ENCODE measurements around the gene NDUFB10. TPM values are rescaled to one million over a fixed set of nuclear protein-coding genes. Genes with fewer than 3 reads are reported as not detected.
A peak's percentile ranks its signal among the peaks of the same experiment; 100 is the strongest.

The NDUFB10 gene
- polyA plus RNA-seq, 4 donors: 129 to 144 (median 136) TPM

DNA sequence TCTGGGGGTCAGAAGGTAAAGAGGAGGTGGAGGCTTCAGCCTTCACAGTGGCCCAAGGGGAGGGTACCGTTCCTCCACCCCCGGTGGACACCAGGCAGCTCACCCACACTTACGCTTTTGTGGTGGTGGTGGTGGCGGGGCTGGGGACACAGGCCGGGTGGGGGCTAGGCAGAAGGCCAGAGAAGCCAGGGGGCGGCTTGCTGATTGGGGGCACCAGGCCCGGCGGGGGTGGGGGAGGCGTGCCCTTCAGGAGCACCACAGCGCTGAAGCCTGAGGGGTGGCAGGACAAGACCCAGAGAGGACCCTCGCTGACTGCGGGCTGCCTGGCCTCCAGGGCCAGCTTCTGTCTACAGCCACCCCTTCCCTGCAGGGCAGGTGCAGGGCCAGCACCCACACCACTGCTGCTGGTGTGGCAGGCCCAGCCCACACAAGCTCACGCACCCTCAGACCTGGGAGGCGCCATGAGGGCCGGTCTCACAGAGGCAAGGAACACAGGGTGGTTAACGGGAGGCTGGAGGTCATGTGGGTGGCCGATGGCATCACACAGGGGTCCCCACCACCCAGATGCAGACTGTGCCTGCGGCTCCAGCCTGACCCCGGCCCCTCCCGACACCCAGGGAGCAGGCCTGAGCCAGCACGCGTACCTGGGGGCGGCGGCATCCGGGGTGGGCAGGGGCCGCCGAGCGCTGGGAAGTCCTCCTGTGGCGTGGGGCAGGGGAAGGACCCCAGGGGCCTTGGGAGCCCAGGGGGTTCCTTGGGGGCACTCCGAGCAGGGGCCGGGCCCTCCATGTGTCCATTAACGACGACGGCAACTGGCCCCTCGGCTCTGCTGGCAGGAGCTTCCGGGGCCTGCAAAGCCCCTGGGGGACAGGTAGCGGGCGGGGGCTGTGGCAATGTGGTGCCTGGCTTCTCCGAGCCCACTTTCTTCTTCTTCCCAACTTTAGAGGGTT lies 39.8 kb downstream of the NDUFB10 start:
- DNase-seq (ENCODE audit: low read depth in 4 of 4, low spot score in 2 of 4): no peak

DNA sequence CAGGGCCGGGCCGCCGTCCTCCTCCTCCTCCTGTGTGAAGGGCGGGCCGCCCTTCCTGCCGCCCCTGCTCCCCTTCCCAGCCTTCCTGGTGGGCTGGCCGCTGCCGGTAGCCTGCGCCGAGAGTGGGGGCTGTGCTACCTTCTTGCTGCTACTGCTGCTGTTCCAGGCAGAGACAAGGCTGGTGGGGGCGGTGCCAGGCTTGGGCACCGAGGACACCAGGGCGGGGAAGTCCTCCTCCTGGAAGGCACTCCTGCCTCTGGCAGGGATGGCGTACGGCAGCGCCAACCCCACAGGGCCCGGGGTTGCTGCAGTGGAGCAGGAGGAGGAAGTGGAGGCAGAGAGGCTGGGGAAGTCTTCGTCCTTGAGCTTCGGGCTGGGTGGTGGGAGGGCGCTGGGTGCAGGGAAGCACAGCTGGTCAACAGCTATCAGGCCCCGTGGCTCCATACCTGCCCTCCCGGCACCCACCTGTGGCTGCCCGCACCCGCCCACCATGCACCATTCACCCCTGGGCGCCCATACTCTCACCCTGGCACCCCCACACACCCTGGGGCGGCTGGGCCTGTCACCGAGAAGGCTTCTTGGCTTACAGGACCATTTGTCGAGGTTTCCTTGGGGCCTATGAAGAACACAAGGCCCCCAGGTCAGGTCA lies 40.7 kb downstream of the NDUFB10 start:
- DNase-seq (ENCODE audit: low read depth in 4 of 4, low spot score in 2 of 4): no peak

DNA sequence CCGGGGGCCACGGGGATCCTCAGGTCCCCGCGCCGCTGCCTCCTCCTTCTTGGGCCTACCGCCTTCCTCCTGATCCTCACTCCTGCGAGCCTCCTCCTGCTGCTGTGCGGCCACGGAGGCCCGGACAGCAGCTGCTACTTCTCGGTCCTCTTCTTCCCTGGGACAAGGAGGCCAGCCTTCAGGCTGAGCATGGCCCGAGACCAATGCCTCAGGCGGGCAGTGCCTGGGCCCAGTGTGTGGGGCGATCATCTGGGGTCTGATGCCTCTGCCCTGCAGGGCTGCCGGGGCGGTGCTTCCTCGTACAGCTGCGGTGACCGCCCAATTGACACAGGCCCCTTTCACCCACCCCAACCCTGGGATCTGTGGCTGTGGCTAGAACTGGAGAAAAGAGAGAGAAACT lies 41.7 kb downstream of the NDUFB10 start:
- no peak for DNase-seq (ENCODE audit: low read depth in 4 of 4, low spot score in 2 of 4)

DNA sequence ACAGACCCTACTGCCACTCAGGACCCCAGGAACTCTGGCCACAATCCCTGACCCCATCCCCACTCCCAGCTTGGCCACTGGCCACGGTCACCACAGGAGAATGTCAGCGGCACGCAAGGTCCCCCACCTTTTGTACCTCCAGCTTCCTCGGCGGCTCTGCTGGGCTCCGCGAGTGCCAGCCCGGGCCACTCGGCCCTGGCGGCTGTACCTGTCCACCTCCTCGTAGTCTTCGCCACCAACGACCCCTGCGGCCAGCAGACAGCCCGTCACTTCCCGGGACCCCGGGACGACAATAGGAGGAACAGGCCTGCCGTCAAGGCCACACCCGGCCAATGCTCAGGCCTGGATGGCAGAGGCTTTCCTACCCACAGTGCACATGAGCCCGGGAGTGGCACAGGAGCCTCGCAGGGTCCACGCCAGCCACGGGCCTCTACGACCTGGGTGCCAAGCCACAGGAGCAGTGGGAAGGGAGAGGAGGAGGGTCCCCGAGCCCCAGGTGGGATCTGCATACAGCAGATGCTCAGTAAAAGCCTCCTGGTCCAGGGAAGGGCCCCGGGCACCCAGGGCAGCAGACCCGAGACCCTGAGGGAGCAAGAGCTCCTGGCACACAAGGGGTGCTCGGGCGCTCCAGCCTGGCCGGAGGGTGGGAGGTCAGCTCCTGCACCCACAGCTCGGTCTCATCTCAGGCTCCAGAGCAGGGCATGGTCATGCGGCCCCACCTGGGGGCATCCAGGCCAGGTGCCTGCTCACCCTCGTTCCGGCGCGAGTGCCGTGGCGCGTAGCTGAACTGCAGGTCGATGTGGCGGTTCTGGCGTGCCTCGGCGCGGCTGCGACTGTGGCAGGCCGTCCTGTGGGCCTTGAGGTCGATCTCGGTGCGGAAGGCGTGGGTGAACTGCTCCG lies 42.4 kb downstream of the NDUFB10 start:
- no peak for DNase-seq (ENCODE audit: low read depth in 4 of 4, low spot score in 2 of 4)

DNA sequence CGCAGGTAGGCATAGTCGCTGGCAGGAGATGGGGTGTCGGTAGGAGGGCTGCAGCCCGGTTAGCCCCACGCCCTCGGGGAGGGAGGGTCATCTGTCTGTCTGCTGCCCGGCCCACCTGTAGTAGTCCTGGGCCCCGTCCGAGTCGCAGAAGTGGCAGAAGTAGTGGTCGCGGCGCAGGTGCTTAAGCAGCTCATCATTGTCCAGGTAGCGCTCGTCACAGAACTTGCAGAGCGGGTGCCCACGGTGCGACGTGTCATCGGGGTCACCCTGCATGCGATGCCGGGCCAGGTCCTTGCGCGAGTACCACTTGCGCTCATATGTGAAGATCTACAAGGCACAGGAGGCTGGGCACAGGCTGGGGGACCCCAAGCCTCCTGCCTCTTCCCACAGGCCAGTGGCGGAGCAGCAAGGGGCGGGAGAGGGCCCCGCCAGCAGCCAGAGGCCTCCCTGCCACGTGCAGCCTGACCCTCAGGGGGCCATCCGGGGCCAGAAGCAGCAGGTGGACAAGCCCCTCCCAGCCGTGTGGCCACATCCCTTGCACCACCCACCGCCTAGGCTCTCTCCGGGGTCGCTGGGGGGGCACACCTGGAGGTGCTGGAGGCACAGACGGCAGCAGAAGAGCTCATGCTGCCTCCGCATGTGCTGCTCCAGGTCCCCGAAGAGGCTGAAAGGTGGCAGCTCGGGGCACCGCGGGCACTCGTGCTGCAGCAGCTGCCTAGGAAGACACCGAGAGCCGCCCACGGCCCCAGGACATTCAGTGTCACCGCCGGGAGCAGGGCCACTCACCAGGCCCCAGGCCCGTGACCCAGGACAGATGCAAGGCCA lies 43.3 kb downstream of the NDUFB10 start:
- no peak for DNase-seq (ENCODE audit: low read depth in 4 of 4, low spot score in 2 of 4)

DNA sequence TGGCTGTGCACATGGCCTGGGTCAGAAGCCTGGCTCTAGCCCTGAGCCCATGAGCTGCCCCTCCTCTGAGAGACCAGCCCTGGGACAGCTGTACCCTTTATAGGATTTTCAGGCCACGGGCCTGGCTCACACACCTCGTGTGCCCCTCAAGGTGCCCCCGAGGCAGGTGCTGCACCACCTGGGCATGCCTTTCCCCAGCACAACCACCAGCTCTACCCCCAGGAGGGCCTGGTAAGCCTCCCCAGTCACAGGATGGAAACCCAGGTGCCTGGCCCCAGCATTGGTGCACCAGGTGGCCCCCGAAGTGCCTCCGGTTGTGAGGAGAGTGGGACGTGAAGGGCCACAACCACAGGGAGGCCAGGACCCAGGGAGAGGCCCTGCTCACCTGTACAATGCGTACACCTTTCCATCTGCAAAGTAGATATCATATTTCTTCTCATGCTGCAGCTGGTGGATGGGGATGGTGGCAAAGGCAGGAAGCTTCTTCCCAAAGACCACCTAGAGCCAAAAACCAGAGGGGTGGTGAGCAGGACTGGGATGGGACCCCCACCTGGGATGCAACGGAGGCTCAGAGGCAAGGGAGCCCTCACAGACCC lies 44.0 kb downstream of the NDUFB10 start:
- DNase-seq (ENCODE audit: low read depth in 4 of 4, low spot score in 2 of 4): no peak

- peak in 1 of 4 donors; percentile 61 for DNase-seq (ENCODE audit: low read depth in 4 of 4, low spot score in 2 of 4)
These were observed 44.7 kb downstream of the NDUFB10 start for GRCh38 chr16:2003827-2004641.

DNA sequence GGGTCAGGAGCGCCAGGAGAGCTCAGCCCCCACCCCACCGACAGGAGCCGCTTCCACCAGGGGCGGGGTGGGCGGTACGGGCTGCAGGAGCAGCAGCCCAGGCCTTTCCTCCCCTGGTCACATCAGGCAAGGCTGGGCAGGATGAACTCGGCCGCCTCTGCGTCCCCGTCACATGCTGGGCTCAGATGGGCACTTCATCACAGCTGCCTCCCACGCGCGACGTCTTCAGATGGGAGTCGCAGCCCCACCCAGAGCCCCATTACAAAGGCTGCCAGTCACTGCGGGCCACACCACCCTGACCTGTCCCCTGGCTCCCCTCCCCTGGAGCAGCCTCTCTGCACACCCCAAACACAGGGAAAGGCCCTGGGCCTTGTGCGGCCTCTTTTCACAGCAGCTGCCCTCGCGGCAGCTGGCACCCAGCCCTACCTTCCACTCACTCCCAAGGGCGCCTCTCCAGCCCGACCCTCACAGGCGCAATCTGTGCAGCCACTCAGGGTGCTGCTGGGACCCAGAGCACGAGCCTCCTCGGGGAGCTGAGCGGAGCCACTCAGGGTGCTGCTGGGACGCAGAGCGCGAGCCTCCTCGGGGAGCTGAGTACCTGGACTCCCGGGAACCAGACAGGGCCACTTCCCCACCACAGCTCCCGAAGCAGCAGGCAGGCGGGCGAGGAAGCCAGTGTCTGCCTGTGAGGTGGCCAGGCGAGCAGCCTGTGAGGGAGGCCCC lies 45.6 kb downstream of the NDUFB10 start:
- no peak for DNase-seq (ENCODE audit: low read depth in 4 of 4, low spot score in 2 of 4)

DNA sequence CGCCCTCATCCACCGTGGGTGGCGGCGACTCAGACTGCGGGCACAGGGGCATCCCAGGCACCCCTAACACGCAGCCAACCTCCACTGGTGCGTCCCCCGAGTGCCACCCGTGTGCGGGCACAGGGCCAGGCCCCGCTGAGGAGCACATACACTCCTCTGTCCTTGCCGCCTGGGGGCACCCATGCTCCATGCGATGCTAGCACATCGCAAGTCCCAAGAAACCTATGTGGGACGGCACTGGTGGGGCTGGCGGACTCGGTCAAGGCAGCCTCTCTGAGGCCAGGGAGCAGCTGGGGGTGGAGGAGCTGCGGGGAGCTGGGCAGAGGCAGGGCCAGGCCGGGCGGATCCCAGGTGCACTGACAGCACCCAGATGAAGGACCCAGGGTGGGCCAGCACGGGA lies 46.3 kb downstream of the NDUFB10 start:
- no peak for DNase-seq (ENCODE audit: low read depth in 4 of 4, low spot score in 2 of 4)

GRCh38 chr16:2006317-2006716 lies 47.0 kb downstream of the NDUFB10 start:
- DNase-seq (ENCODE audit: low read depth in 4 of 4, low spot score in 2 of 4): no peak

DNA sequence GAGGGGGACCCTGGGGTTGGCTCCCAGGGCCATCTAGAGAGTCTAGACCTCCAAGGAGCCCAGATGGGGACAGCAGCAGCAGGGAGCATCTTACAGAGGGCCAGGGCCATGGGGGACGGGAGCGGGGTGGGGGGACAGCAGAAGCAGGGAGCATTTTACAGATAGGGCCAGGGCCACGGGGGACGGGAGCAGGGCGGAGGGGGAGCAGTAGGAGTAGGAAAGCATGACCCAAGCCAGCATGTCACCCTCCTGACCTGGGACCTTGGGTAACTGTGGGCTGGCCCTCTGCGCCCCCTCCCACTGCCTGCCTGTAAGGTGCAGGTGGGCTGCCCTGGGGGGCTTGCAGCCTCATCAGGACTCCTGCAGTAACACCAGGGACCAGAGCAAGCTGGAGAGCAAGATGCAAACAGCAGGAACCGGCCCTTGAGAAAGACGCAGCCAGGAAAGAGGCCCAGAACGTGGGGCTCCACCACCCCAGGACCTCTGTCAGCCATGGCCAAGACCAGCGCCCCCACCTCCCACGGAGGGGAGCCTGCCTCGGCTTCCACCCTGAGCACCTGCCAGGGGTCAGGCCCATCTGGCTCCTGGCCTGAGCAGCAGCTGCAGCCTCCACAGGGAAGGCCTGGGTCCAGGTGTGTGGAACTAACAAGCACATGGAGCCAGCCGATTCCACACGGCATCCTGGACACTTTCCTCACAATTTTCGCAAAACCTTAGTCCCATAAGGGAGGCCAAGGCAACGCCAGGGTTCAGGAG lies 47.9 kb downstream of the NDUFB10 start:
- no peak for DNase-seq (ENCODE audit: low read depth in 4 of 4, low spot score in 2 of 4)

GRCh38 chr16:2008009-2008526 lies 48.7 kb downstream of the NDUFB10 start:
- no peak for DNase-seq (ENCODE audit: low read depth in 4 of 4, low spot score in 2 of 4)

DNA sequence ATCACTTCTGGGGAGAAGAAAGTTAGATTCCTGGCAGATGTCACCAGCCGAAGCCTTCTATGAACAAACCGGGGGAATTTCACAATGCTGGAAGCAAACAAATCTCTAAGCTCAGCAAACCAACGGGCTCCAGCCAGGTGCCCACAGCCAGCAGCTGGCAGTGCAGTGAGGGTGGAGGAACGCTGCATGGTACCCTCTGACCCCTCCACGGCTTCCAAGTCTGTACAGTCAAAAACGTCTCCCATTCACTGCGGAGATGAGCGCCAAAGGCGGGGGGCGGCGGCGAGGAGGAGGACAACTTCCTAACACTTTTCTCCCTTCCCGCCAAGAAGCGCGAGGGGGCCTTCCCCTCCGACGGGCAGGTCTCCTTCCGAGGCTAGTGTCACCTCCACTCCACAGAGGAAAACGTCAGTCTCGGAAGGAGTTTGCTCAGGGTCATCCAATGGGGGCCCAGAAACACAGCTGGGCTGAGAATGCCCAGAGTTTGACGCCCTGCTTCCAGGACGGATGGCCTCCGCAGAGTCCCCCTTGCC lies 49.4 kb downstream of the NDUFB10 start:
- no peak for DNase-seq (ENCODE audit: low read depth in 4 of 4, low spot score in 2 of 4)

DNA sequence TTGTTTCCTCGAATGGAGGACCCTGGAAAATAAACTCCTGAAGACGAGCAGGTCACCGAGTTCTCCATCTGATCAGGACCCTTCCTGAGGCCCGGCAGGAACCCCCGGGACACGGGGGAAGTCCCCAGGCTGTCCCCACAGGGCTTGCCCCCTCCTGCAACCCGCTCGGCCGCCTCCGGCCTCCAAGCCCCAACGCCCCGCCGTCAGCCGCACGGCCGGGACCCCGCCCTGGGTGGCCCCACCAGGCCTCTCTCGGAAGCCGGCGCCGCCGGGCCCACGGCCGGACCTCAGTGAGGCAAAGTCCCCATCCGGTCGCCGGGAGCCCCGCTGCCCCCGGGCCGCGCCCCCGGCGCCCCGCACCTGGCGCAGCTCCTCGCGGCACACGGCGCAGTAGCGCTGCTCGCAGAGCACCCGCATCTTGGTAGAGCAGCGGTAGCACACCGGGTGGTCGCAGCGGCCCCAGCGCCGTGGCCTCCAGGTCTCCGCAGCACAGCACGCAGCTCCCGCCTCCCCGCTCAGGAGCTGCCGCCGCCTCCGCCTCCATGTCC lies 49.9 kb downstream of the NDUFB10 start:
- no peak for DNase-seq (ENCODE audit: low read depth in 4 of 4, low spot score in 2 of 4)

GRCh38 chr16:2009791-2010510 lies 50.6 kb downstream of the NDUFB10 start, which contains the start of gene ZNF598:
TSS of gene ZNF598 (minus strand) at chr16:2009821.
- peak in 2 of 4 donors; percentile 68 to 82 for DNase-seq (ENCODE audit: low read depth in 4 of 4, low spot score in 2 of 4)
